Endothelial cell of umbilical vein (primary cell): Measurements from ENCODE around the gene NPC1L1.

Source experiments
- EZH2 ChIP-seq: IDR thresholded peaks from 2 replicates; pipeline ENCODE4 v1.6.1; 2012; ENCODE audit warnings: borderline replicate concordance, low read depth, mild to moderate bottlenecking, moderate library complexity, low read length, inconsistent platforms; ENCODE audit not compliant: severe bottlenecking
- POLR2A ChIP-seq: IDR thresholded peaks from 2 replicates; pipeline ENCODE4 v1.6.1; 2012; ENCODE audit warnings: low read depth, mild to moderate bottlenecking, control low read depth, low read length
- POLR2AphosphoS5 ChIP-seq: IDR thresholded peaks from 2 replicates; pipeline ENCODE4 v1.6.1; 2012; ENCODE audit warnings: low read depth, mild to moderate bottlenecking, control low read depth, low read length, moderate library complexity; ENCODE audit not compliant: insufficient read depth
- TF ChIP-seq, protein P1 (sequence below), 2 donors: IDR thresholded peaks; 1 replicate in 1 of 2; 2 replicates in 1 of 2; pipeline ENCODE4 v1.5.1; 2011; ENCODE audit warnings: low read length in 2 of 2, mild to moderate bottlenecking in 2 of 2, moderate library complexity in 2 of 2, control low read depth in 1 of 2, inconsistent platforms in 1 of 2, low read depth in 1 of 2; ENCODE audit not compliant: insufficient read depth in 1 of 2; ENCODE audit errors: extremely low read depth in 1 of 2

DNA sequence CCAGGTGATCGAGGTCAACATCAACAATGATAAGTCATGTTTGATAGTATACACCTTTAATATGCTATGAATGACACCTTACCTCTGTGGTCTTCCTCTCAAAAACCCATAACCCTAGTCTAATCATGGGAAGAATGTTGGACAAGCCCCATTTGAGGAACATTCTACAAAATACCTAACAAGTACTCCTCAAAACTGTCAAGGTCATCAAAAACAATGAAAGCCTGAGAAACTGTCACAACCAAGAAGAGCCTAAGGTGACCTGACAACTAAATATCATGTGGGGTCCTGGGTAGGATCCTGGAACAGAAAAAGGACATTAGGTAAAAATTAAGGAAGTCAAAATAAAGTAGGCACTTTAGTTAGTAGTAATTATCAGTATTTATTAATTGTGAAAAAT, 44.7 kb downstream of the NPC1L1 start:
- TF ChIP-seq POLR2A = no peak
- TF ChIP-seq EZH2 = no peak
- TF ChIP-seq, protein P1, sequence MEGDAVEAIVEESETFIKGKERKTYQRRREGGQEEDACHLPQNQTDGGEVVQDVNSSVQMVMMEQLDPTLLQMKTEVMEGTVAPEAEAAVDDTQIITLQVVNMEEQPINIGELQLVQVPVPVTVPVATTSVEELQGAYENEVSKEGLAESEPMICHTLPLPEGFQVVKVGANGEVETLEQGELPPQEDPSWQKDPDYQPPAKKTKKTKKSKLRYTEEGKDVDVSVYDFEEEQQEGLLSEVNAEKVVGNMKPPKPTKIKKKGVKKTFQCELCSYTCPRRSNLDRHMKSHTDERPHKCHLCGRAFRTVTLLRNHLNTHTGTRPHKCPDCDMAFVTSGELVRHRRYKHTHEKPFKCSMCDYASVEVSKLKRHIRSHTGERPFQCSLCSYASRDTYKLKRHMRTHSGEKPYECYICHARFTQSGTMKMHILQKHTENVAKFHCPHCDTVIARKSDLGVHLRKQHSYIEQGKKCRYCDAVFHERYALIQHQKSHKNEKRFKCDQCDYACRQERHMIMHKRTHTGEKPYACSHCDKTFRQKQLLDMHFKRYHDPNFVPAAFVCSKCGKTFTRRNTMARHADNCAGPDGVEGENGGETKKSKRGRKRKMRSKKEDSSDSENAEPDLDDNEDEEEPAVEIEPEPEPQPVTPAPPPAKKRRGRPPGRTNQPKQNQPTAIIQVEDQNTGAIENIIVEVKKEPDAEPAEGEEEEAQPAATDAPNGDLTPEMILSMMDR (IDR thresholded peaks at IDR 0.05; ENCODE audit: extremely low read depth in 1 of 2, insufficient read depth in 1 of 2, low read depth in 1 of 2, low read length in 2 of 2) = no peak
- TF ChIP-seq POLR2AphosphoS5 = no peak
